Astrocyte (in vitro differentiated cells and primary cell): ENCODE results near the gene KCNK2. TPM values are rescaled to one million over a fixed set of nuclear protein-coding genes. Genes with fewer than 3 reads are reported as not detected.

Experiments used
- DNase-seq: peaks from one replicate; pipeline ENCODE4 v3.0.0-alpha.2; 2010; ENCODE audit warnings: low read depth
- FAIRE-seq: peaks from 2 replicates; lab custom pipeline; 2011; peaks lifted over from hg19 to GRCh38; lab: Jason Lieb, UNC
- H2AFZ ChIP-seq: 2 replicates; pipeline ENCODE4 v1.6.0; 2012; ENCODE audit warnings: low read depth, low read length, inconsistent platforms
- H3K27ac ChIP-seq: 2 replicates; pipeline ENCODE4 v1.5.1; 2011; ENCODE audit warnings: low read depth, low read length, inconsistent platforms
- H3K27me3 ChIP-seq: 2 replicates; pipeline ENCODE4 v1.6.0; 2011; ENCODE audit warnings: low read length, inconsistent platforms; ENCODE audit not compliant: insufficient read depth
- H3K36me3 ChIP-seq: 2 replicates; pipeline ENCODE4 v1.5.1; 2011; ENCODE audit warnings: low read length, inconsistent platforms; ENCODE audit not compliant: insufficient read depth
- H3K4me1 ChIP-seq: 2 replicates; pipeline ENCODE4 v1.5.1; 2011; ENCODE audit warnings: low read length, inconsistent platforms; ENCODE audit not compliant: insufficient read depth
- H3K4me2 ChIP-seq: 2 replicates; pipeline ENCODE4 v1.6.0; 2012; ENCODE audit warnings: low read length, inconsistent platforms
- H3K4me3 ChIP-seq: 2 replicates; pipeline ENCODE4 v1.5.1; 2011; ENCODE audit warnings: low read depth, mild to moderate bottlenecking, low read length, inconsistent platforms; ENCODE audit not compliant: insufficient read depth
- H3K79me2 ChIP-seq: 2 replicates; pipeline ENCODE4 v1.6.0; 2012; ENCODE audit warnings: mild to moderate bottlenecking, low read length, inconsistent platforms; ENCODE audit not compliant: insufficient read depth
- H3K9ac ChIP-seq: 2 replicates; pipeline ENCODE4 v1.6.0; 2012; ENCODE audit warnings: mild to moderate bottlenecking, low read length, inconsistent platforms
- H3K9me3 ChIP-seq: 2 replicates; pipeline ENCODE4 v1.5.1; 2012; ENCODE audit warnings: low read depth, mild to moderate bottlenecking, low read length, inconsistent platforms; ENCODE audit not compliant: insufficient read depth
- H4K20me1 ChIP-seq: 2 replicates; pipeline ENCODE4 v1.6.0; 2012; ENCODE audit warnings: low read length, inconsistent platforms; ENCODE audit not compliant: insufficient read depth
- H3K27ac Mint-ChIP-seq: one replicate; pipeline ENCODE4 v1.8.0; 2021; ENCODE audit warnings: mild to moderate bottlenecking, mixed read lengths; ENCODE audit not compliant: unreplicated experiment
- H3K27me3 Mint-ChIP-seq: one replicate; pipeline ENCODE4 v1.8.0; 2021; ENCODE audit warnings: low read depth, mixed read lengths; ENCODE audit not compliant: unreplicated experiment
- H3K36me3 Mint-ChIP-seq: one replicate; pipeline ENCODE4 v1.8.0; 2021; ENCODE audit warnings: low read depth, mixed read lengths; ENCODE audit not compliant: unreplicated experiment
- H3K4me1 Mint-ChIP-seq: one replicate; pipeline ENCODE4 v1.8.0; 2021; ENCODE audit warnings: low read depth, mixed read lengths; ENCODE audit not compliant: unreplicated experiment
- H3K4me3 Mint-ChIP-seq: one replicate; pipeline ENCODE4 v1.8.0; 2021; ENCODE audit warnings: mild to moderate bottlenecking, moderate library complexity, mixed read lengths; ENCODE audit not compliant: unreplicated experiment
- H3K9me3 Mint-ChIP-seq: one replicate; pipeline ENCODE4 v1.8.0; 2021; ENCODE audit warnings: mild to moderate bottlenecking, mixed read lengths; ENCODE audit not compliant: unreplicated experiment
- EZH2 ChIP-seq: IDR thresholded peaks from 2 replicates; pipeline ENCODE4 v1.6.1; 2012; ENCODE audit warnings: mild to moderate bottlenecking, low read length, inconsistent platforms; ENCODE audit not compliant: insufficient read depth
- total RNA-seq: library from RNA; stranded (reverse); gene quantifications from 2 replicates; pipeline ENCODE4 v1.2.1, GENCODE V29; 2021
- TF ChIP-seq, protein P1 (sequence below): IDR thresholded peaks from 2 replicates; pipeline ENCODE4 v1.5.1; 2011; ENCODE audit warnings: low read depth, mild to moderate bottlenecking, inconsistent platforms, low read length, moderate library complexity; ENCODE audit not compliant: insufficient read depth

KCNK2 gene
- total RNA-seq, 1 donor from 2014 or later: 0.16 TPM

DNA sequence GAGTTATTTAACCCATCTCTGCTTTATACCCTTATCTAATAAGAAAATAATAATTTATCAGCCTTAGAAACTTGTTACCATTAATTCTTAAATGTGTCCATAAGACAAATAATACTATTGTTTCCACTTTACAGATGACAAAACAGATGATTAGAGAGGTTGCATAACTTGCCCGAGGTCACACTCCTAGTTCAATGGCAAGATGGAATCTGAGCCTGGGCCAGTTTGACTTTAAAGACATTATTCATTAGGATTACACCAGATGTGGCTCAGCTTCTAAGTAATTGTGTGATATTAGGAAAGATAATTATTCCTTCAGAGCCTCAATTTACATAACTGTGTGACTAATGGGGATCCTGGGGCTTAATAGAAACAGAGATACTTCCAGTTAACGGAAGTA, 42.3 kb upstream of the KCNK2 start:
- DNase-seq (no peak), FAIRE-seq (no peak)
- H4K20me1 ChIP-seq: no peaks in the 10 kb centered on the region
- no peak overlapping the region for H3K27ac ChIP-seq
- H3K9me3 ChIP-seq: no peaks in the 10 kb centered on the region
- no peak overlapping the region for H2AFZ ChIP-seq
- no peaks in the 10 kb centered on the region for H3K27me3 ChIP-seq
- no peak overlapping the region for H3K4me3 Mint-ChIP-seq
- no peaks in the 10 kb centered on the region for H3K27me3 Mint-ChIP-seq
- no peaks in the 10 kb centered on the region for H3K36me3 Mint-ChIP-seq
- H3K4me1 ChIP-seq: no peaks in the 10 kb centered on the region
- TF ChIP-seq, protein P1, sequence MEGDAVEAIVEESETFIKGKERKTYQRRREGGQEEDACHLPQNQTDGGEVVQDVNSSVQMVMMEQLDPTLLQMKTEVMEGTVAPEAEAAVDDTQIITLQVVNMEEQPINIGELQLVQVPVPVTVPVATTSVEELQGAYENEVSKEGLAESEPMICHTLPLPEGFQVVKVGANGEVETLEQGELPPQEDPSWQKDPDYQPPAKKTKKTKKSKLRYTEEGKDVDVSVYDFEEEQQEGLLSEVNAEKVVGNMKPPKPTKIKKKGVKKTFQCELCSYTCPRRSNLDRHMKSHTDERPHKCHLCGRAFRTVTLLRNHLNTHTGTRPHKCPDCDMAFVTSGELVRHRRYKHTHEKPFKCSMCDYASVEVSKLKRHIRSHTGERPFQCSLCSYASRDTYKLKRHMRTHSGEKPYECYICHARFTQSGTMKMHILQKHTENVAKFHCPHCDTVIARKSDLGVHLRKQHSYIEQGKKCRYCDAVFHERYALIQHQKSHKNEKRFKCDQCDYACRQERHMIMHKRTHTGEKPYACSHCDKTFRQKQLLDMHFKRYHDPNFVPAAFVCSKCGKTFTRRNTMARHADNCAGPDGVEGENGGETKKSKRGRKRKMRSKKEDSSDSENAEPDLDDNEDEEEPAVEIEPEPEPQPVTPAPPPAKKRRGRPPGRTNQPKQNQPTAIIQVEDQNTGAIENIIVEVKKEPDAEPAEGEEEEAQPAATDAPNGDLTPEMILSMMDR: no peak
- TF ChIP-seq EZH2: no peak
- H3K4me1 Mint-ChIP-seq: no peaks in the 10 kb centered on the region
- no peak overlapping the region for H3K9ac ChIP-seq
- H3K4me3 ChIP-seq: no peak overlapping the region
- no peak overlapping the region for H3K27ac Mint-ChIP-seq
- no peaks in the 10 kb centered on the region for H3K79me2 ChIP-seq
- no peak overlapping the region for H3K4me2 ChIP-seq
- no peaks in the 10 kb centered on the region for H3K36me3 ChIP-seq
- no peaks in the 10 kb centered on the region for H3K9me3 Mint-ChIP-seq

DNA sequence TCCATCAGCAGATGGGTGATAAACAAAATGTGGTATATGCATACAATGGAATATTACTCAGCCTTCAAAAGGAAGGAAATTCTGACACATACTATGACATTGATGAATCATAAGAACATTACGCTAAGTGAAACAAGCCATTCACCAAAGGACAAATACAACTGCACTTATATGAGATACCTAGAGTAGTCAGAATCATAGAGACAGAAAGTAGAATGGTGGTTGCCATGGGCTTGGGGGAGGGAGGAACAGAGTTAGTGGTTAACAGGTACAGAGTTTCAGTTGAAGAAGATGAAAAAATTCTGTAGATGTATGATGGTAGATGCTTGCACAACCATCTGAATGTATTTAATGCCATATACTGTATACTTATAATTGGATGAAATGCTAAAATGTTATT, 39.1 kb upstream of the KCNK2 start:
- Mint-ChIP-seq H3K27ac (no peak overlapping the region), H3K27me3 (no peaks in the 10 kb centered on the region), H3K36me3 (no peaks in the 10 kb centered on the region), H3K4me1 (no peaks in the 10 kb centered on the region), H3K9me3 (no peaks in the 10 kb centered on the region), H3K4me3 (no peak overlapping the region)
- no peak for FAIRE-seq
- no peak overlapping the region for H3K9ac ChIP-seq
- TF ChIP-seq EZH2: no peak
- TF ChIP-seq, protein P1: no peak
- H3K36me3 ChIP-seq: no peaks in the 10 kb centered on the region
- H3K4me1 ChIP-seq: no peaks in the 10 kb centered on the region
- no peak overlapping the region for H3K27ac ChIP-seq
- no peak for DNase-seq
- no peak overlapping the region for H2AFZ ChIP-seq
- no peak overlapping the region for H3K4me2 ChIP-seq
- no peaks in the 10 kb centered on the region for H3K27me3 ChIP-seq
- H3K4me3 ChIP-seq: no peak overlapping the region
- no peaks in the 10 kb centered on the region for H3K79me2 ChIP-seq
- H3K9me3 ChIP-seq: no peaks in the 10 kb centered on the region
- H4K20me1 ChIP-seq: no peaks in the 10 kb centered on the region

DNA sequence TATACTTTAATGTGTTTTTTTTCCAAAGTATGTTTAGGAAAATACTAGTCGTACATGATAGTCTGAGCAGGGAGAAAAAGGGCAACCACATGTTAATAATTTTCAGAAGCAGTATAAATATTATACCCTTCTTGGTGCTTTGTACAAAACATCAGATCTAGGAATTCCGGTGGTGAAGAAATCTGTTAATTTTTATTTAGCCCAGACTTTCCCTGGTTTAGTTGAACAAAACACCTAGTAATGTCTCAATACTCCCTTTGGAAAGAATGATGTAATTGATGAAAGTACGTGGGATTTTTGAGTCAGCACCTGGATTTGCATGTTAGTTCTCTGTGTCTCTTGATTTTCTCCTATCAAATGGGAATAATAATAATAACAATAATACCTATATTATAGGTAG, 38.4 kb upstream of the KCNK2 start:
- FAIRE-seq (no peak), DNase-seq (no peak)
- H4K20me1 ChIP-seq: no peaks in the 10 kb centered on the region
- no peak overlapping the region for H2AFZ ChIP-seq
- H3K27ac ChIP-seq: no peak overlapping the region
- no peaks in the 10 kb centered on the region for H3K36me3 Mint-ChIP-seq
- H3K4me3 ChIP-seq: no peak overlapping the region
- H3K4me1 Mint-ChIP-seq: no peaks in the 10 kb centered on the region
- H3K9ac ChIP-seq: no peak overlapping the region
- H3K79me2 ChIP-seq: no peaks in the 10 kb centered on the region
- no peak overlapping the region for H3K4me3 Mint-ChIP-seq
- no peaks in the 10 kb centered on the region for H3K4me1 ChIP-seq
- no peaks in the 10 kb centered on the region for H3K27me3 ChIP-seq
- no peak overlapping the region for H3K4me2 ChIP-seq
- no peaks in the 10 kb centered on the region for H3K36me3 ChIP-seq
- H3K9me3 ChIP-seq: no peaks in the 10 kb centered on the region
- H3K9me3 Mint-ChIP-seq: no peaks in the 10 kb centered on the region
- no peak for TF ChIP-seq EZH2
- H3K27me3 Mint-ChIP-seq: no peaks in the 10 kb centered on the region
- H3K27ac Mint-ChIP-seq: no peak overlapping the region
